ENCODE results near the gene KTI12. TPM values are rescaled to one million over a fixed set of nuclear protein-coding genes. Genes with fewer than 3 reads are reported as not detected.
"Not testable (repeated sequence)": the region's sequence is repeated elsewhere in the genome, so short reads cannot be mapped to it uniquely, and the experiment has no call there.

The KTI12 gene
- total RNA-seq, 2 experiments from 2014 or later, result 14.6 to 15.2 TPM

DNA sequence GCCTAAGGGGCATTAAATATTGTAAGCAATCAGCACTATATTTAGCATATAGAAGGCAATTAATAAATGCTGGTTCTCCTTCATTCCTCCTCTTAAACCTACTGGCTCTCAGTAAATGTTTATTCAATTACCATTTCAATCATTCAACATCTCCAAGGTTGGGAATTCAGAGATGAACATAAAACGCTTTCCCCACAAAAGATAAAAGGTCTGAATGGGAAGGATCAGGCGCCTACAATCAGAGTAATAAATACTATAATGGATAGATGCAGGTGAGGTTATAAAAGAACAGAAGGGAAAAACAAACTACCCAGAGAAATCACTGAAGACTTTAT, 407 bp upstream of the KTI12 start:
- no peak for ATAC-seq
- Mint-ChIP-seq H3K9me3 (ENCODE audit: insufficient read depth) (no peaks in the 10 kb centered on the region), H3K27ac (peak overlapping the region; percentile 98), H3K4me1 (ENCODE audit: low read depth) (peaks cover 32% of the 10 kb centered on the region), H3K36me3 (ENCODE audit: low read depth) (peaks cover 38% of the 10 kb centered on the region), H3K4me3 (peak overlapping the region; percentile 94), H3K27me3 (ENCODE audit: low read depth) (no peaks in the 10 kb centered on the region)
- DNase-seq, result no peak
- ChIA-PET CTCF (interaction anchor here (1.5 kb wide), 1 partner anchor 137 kb away, joined by 4 read pairs; no protein-coding TSS in a partner anchor), POLR2A (interaction anchor here (1.0 to 2.4 kb wide), 3 partner anchors 10 to 22 kb away, joined by 6 to 19 read pairs (median 9); partner anchors contain the start of genes BTF3L4 and TXNDC12)

DNA sequence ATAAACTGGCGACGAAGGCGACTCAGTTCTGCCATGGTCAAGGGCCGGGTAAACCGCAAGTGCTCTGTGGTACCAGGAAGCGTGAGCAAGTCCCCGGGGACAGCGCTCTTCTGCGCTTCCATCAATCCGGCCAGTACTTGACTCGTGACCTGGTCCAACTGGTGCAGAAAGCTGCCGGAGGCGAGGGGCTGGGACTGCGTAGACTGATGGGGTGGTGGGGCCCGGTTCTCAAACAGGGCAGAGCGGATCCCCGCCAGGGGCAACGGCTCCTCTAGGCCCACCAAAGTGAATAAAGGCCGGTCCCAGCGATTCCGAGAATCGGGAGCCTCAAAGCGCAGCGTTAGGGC, 852 bp downstream of the KTI12 start:
- POLR2A ChIA-PET, result interaction anchor here (1.0 to 2.4 kb wide), 8 partner anchors 11 to 372 kb away, joined by 3 to 19 read pairs (median 6); partner anchors contain the start of genes BTF3L4, CC2D1B, NRDC and ORC1
- ATAC-seq, result peak; percentile 24

DNA sequence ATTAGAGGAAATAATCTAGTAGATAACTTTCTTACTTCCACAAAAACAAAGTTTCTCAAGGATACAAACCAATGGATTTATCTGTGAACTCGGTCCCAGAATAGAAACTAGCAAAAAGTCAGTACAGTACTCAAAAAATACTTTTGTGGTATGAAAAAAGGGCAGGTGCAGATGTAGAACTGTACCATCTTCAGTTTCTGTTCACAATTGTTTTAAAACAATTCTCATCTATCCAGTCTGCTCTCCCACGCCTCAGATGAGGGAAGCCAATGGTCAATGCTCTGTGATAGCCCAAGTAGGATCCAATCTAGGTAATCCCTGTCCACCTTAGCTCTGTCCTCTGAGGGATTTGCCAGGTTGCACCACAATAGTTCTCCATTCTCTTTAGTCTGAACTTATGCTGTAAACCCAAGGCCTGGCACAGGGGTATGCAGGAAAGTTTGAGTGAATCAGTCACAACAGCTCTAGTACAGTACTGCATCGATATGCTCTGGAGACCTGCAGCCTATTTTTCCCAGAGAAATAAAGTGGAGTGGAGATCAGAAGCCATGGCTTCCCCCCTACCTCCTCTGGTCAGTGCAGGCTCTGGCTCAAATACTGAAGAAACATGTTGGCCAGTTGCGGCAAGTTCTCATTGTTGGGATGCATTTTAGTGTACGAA, 1.4 kb downstream of the KTI12 start:
- peaks cover 32% of the 10 kb centered on the region for H3K4me1 Mint-ChIP-seq (ENCODE audit: low read depth)
- DNase-seq (no peak), ATAC-seq (no peak)
- H3K27me3 Mint-ChIP-seq (ENCODE audit: low read depth), result no peaks in the 10 kb centered on the region
- ChIA-PET CTCF (no interaction called here), POLR2A (interaction anchor here (1.0 to 2.4 kb wide), 4 partner anchors 16 to 334 kb away, joined by 3 to 9 read pairs (median 6); partner anchors contain the start of gene CC2D1B)
- peak overlapping the region; percentile 94 for H3K4me3 Mint-ChIP-seq
- H3K27ac Mint-ChIP-seq, result peak overlapping the region; percentile 98
- peaks cover 35% of the 10 kb centered on the region for H3K36me3 Mint-ChIP-seq (ENCODE audit: low read depth)
- no peaks in the 10 kb centered on the region for H3K9me3 Mint-ChIP-seq (ENCODE audit: insufficient read depth)

More for the DNA sequence above, 852 bp downstream of the KTI12 start:
- Mint-ChIP-seq H3K4me1 (ENCODE audit: low read depth) (peaks cover 32% of the 10 kb centered on the region), H3K27me3 (ENCODE audit: low read depth) (no peaks in the 10 kb centered on the region), H3K36me3 (ENCODE audit: low read depth) (peaks cover 38% of the 10 kb centered on the region), H3K9me3 (ENCODE audit: insufficient read depth) (no peaks in the 10 kb centered on the region), H3K4me3 (peak overlapping the region; percentile 94), H3K27ac (peak overlapping the region; percentile 98)
- peak; percentile 33 for DNase-seq
- CTCF ChIA-PET, result interaction anchor here (0.6 to 1.5 kb wide), 3 partner anchors 11 to 136 kb away, joined by 3 to 4 read pairs (median 4); no protein-coding TSS in a partner anchor

DNA sequence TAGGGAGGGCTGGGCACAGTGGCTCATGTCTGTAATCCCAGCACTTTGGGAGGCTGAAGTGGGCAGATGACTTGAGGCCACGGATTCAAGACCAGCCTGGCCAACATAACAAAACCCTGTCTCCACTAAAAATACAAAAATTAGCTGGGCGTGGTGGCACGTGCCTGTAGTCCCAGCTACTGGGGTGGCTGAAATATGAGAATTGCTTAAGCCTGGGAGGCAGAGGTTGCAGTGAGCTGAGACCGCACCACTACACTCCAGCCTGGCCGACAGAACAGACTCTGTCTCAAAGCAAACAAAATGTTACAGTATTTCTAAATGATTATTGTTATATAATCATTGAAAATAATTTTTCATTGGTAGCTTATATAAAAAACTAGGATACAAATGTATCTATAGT, 4.8 kb downstream of the KTI12 start:
- peaks cover 46% of the 10 kb centered on the region for H3K36me3 Mint-ChIP-seq (ENCODE audit: low read depth)
- ATAC-seq; POLR2A ChIA-PET; CTCF ChIA-PET; H3K27ac Mint-ChIP-seq; H3K4me3 Mint-ChIP-seq; H3K9me3 Mint-ChIP-seq (ENCODE audit: insufficient read depth); DNase-seq; H3K27me3 Mint-ChIP-seq (ENCODE audit: low read depth): not testable (repeated sequence)
- peaks cover 27% of the 10 kb centered on the region for H3K4me1 Mint-ChIP-seq (ENCODE audit: low read depth)

DNA sequence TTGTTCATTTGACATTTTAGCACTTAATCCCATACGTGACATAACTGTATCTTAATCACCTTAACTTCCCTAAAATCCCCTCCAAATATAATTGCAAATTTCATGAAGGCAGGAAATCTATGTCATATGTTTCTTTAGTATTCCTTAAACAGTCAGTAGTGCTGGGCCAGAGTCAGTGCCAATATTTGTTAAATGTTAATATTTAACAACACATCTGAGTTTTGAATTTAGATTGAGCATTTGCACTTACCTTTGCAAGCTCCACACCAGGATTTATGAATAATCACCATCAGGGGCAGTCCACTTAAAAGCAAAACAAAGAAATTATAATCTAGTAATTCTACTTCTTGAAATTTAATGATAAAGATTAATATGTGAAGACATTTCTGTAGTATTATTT, 5.3 kb downstream of the KTI12 start:
- no peaks in the 10 kb centered on the region for H3K27me3 Mint-ChIP-seq (ENCODE audit: low read depth)
- H3K4me1 Mint-ChIP-seq (ENCODE audit: low read depth), result peaks cover 25% of the 10 kb centered on the region
- peaks cover 43% of the 10 kb centered on the region for H3K36me3 Mint-ChIP-seq (ENCODE audit: low read depth)
- ATAC-seq, result no peak
- H3K27ac Mint-ChIP-seq, result no peak overlapping the region
- DNase-seq, result no peak
- CTCF ChIA-PET, result no interaction called here
- H3K9me3 Mint-ChIP-seq (ENCODE audit: insufficient read depth), result no peaks in the 10 kb centered on the region
- POLR2A ChIA-PET, result no interaction called here
- no peak overlapping the region for H3K4me3 Mint-ChIP-seq

DNA sequence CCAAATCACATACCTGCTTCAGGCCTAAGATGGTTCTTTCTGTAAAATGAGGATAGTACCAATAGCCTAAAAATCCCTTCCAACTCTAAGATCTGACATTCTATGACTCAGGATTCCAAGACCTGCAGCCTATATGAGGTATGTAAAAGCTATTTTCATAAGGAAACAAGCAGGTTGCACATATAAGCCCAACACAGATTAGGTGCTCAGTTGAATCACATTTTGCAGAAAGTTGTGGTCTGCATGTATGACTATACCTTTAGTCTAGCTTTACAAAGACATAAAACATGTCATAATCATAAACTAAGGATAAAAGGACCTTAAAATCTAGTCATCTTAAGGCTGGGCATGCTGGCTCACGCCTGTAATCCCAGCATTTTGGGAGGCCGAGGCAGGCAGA, 7.3 kb downstream of the KTI12 start:
- no peak overlapping the region for H3K27ac Mint-ChIP-seq
- H3K9me3 Mint-ChIP-seq (ENCODE audit: insufficient read depth), result no peaks in the 10 kb centered on the region
- H3K36me3 Mint-ChIP-seq (ENCODE audit: low read depth), result peaks cover 38% of the 10 kb centered on the region
- no peak overlapping the region for H3K4me3 Mint-ChIP-seq
- DNase-seq (no peak), ATAC-seq (no peak)
- H3K4me1 Mint-ChIP-seq (ENCODE audit: low read depth), result peaks cover 10% of the 10 kb centered on the region
- H3K27me3 Mint-ChIP-seq (ENCODE audit: low read depth), result no peaks in the 10 kb centered on the region
- ChIA-PET POLR2A (no interaction called here), CTCF (no interaction called here)

DNA sequence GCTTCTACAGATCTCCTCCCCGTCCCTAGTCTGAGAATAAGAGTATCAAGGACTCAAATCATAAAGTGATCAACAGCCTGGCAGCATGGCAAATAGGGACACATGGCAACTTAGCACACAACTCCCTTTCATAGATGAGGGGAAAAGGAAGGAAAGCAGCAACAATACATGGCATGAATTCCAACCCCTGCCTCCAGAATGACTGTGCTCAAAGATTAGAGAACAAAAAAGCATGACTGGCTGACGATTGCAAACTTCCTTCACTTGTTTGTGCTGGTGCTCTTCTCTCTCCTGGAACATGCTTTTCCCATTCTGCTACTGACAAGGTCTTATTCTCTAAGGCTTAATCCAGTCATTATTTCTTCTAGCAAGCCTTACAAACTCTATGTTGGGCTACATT, 11.5 kb downstream of the KTI12 start:
- Mint-ChIP-seq H3K4me3 (no peak overlapping the region), H3K4me1 (ENCODE audit: low read depth) (no peaks in the 10 kb centered on the region), H3K36me3 (ENCODE audit: low read depth) (peaks cover 40% of the 10 kb centered on the region), H3K27ac (no peak overlapping the region), H3K27me3 (ENCODE audit: low read depth) (no peaks in the 10 kb centered on the region), H3K9me3 (ENCODE audit: insufficient read depth) (no peaks in the 10 kb centered on the region)
- DNase-seq (no peak), ATAC-seq (no peak)
- ChIA-PET CTCF (interaction anchor here (0.8 kb wide), 1 partner anchor 11 kb away, joined by 4 read pairs; no protein-coding TSS in a partner anchor), POLR2A (interaction anchor here (0.6 kb wide), 1 partner anchor 13 kb away, joined by 3 read pairs; no protein-coding TSS in a partner anchor)

DNA sequence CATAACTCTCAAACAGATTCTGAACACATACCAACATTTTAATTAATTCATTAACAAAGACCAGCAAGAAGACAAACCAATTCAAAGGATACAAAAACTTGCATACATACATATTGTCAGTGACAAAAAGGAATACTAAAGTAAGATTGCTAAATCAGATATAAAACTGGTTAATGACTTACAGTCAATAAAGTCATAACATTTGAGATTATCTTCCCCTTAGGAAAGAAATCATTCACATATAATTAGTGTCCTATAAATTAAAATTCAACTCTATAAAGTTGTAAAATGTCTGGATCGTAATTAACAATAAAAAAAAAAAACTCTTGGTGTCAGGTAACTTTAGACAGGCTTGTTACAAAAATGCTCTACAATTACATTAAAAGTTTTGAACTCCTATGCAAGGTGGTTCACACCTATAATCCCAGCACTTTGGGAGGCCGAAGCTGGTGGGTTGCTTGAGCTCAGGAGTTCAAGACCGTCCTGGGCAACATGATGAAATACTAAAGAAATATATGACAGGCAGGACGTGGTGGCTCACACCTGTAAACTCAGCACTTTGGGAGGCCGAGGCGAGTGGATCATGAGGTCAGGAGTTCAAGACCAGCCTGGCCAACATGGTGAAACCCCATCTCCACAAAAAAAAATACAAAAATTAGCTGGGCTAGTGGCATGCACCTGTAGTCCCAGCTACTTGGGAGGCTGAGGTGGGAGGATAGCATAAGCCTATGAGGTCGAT, 25.4 kb downstream of the KTI12 start:
- no peak for ATAC-seq
- no peak overlapping the region for H3K4me3 Mint-ChIP-seq
- CTCF ChIA-PET, result interaction anchor here (1.2 kb wide), 1 partner anchor 111 kb away, joined by 3 read pairs; no protein-coding TSS in a partner anchor
- H3K27me3 Mint-ChIP-seq (ENCODE audit: low read depth), result peaks cover 27% of the 10 kb centered on the region
- no peak overlapping the region for H3K27ac Mint-ChIP-seq
- H3K9me3 Mint-ChIP-seq (ENCODE audit: insufficient read depth), result no peaks in the 10 kb centered on the region
- POLR2A ChIA-PET, result no interaction called here
- DNase-seq, result no peak
- H3K36me3 Mint-ChIP-seq (ENCODE audit: low read depth), result no peaks in the 10 kb centered on the region
- no peaks in the 10 kb centered on the region for H3K4me1 Mint-ChIP-seq (ENCODE audit: low read depth)

DNA sequence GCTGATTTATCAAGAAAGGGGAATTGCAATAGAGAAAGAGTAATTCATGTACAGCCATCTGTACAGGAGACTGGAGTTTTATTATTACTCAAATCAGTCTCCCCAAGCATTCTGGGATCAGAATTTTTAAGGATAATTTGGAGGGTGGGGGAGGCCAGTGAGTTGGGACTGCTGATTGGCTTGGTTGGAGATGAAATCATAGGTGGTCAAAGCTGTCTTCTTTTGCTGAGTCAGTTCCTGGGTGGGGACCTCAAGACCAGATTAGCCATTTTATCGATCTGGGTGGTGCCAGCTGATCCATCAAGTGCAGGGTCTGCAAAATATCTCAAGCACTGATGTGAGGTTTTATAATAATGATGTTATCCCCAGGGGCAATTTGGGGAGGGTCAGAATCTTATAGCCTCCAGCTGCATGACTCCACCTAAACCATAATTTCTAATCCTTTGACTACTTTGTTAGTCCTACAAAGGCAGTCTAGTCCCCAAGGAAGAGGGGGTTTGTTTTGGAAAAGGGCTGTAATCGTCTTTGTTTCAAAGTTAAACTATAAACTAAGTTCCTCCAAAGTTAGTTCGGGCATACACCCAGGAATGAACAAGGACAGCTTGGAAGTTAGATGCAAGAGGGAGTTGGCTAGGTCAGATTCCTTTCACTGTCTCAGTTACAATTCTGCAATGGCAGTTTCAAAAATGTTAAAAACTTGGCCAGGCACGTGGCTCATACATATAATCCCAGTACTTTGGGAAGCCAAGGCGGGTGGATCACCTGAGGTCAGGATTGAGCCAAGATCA, 26.2 kb downstream of the KTI12 start:
- Mint-ChIP-seq H3K9me3 (ENCODE audit: insufficient read depth) (no peaks in the 10 kb centered on the region), H3K36me3 (ENCODE audit: low read depth) (no peaks in the 10 kb centered on the region), H3K27ac (no peak overlapping the region), H3K27me3 (ENCODE audit: low read depth) (peaks cover 24% of the 10 kb centered on the region), H3K4me1 (ENCODE audit: low read depth) (no peaks in the 10 kb centered on the region), H3K4me3 (no peak overlapping the region)
- POLR2A ChIA-PET, result no interaction called here
- ATAC-seq (no peak), DNase-seq (no peak)
- CTCF ChIA-PET, result no interaction called here

DNA sequence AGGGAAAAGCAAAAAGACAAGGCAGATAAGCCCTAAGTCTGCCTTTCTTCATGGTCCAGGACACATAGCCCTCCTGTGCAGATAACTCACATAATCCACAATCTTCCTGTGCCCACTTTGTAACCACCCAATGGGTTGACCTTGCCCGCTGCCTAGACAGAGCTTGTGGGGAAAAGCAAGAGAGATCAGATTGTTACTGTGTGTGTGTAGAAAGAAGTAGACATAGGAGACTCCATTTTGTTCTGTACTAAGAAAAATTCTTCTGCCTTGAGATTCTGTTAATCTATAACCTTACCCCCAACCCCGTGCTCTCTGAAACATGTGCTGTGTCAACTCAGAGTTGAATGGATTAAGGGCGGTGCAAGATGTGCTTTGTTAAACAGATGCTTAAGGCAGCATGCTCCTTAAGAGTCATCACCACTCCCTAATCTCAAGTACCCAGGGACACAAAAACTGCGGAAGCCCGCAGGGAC, 27.5 kb downstream of the KTI12 start:
- H3K4me1 Mint-ChIP-seq (ENCODE audit: low read depth); POLR2A ChIA-PET; ATAC-seq; H3K27ac Mint-ChIP-seq; DNase-seq; H3K9me3 Mint-ChIP-seq (ENCODE audit: insufficient read depth); H3K4me3 Mint-ChIP-seq; H3K36me3 Mint-ChIP-seq (ENCODE audit: low read depth): not testable (repeated sequence)
- CTCF ChIA-PET, result interaction anchor here (1.4 kb wide), 1 partner anchor 109 kb away, joined by 9 read pairs; no protein-coding TSS in a partner anchor
- peaks cover 24% of the 10 kb centered on the region for H3K27me3 Mint-ChIP-seq (ENCODE audit: low read depth)

DNA sequence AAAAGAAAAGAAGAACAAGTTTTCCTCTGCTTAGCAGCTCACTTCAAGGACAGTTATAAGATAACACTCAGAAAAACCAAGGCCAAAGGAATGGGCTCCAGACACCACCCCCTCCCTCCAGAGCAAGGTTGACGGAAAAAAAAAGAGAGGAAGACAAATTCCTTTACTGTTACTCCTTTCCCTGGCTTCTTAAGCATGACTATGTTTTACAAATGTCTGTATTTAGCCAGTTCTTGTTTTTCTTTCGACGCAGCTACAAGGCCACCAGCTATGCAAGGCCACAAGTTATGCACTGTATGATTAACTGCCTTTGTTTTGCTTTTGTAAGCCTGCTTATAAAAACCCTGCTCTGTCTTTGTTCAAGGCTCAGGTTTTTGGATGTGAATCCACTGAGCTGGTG, 28.1 kb downstream of the KTI12 start:
- H3K9me3 Mint-ChIP-seq (ENCODE audit: insufficient read depth); H3K4me1 Mint-ChIP-seq (ENCODE audit: low read depth); H3K27ac Mint-ChIP-seq; H3K4me3 Mint-ChIP-seq; POLR2A ChIA-PET; H3K36me3 Mint-ChIP-seq (ENCODE audit: low read depth); ATAC-seq; DNase-seq: not testable (repeated sequence)
- CTCF ChIA-PET, result interaction anchor here (1.4 kb wide), 1 partner anchor 108 kb away, joined by 9 read pairs; no protein-coding TSS in a partner anchor
- H3K27me3 Mint-ChIP-seq (ENCODE audit: low read depth), result peaks cover 24% of the 10 kb centered on the region
